Measurements from ENCODE around the gene CEBPA.

The CEBPA gene

GRCh38 chr19:33299051-33299688 is 3.2 kb downstream of the CEBPA start:
- Histone ChIP-seq H3K27ac (ENCODE audit: low read length) (no peak overlapping the region), H3K79me2 (ENCODE audit: insufficient read depth, low read length) (no peaks in the 10 kb centered on the region), H3K4me2 (ENCODE audit: insufficient read depth, low read length) (no peak overlapping the region), H3K36me3 (ENCODE audit: insufficient read depth, low read length) (no peaks in the 10 kb centered on the region), H3K4me3 (ENCODE audit: low read depth in 1 of 2, low read length in 2 of 2) (no peak overlapping the region), H3K4me1 (ENCODE audit: insufficient read depth, low read length) (no peaks in the 10 kb centered on the region), H4K20me1 (ENCODE audit: insufficient read depth, low read length) (no peaks in the 10 kb centered on the region), H3K9me3 (ENCODE audit: insufficient read depth, low read length, severe bottlenecking) (no peaks in the 10 kb centered on the region), H3K9ac (ENCODE audit: low read depth, low read length) (no peak overlapping the region), H3K27me3 (ENCODE audit: insufficient read depth, low read length, poor library complexity) (no peaks in the 10 kb centered on the region), H2AFZ (ENCODE audit: low read depth, low read length) (no peak overlapping the region)
- DNase-seq (no peak), ATAC-seq (ENCODE audit: insufficient read depth, low read depth) (no peak)
- no peak for TF ChIP-seq CTCF (IDR thresholded peaks at IDR 0.05; ENCODE audit: borderline replicate concordance, extremely low read depth, low read length, poor library complexity, severe bottlenecking)
- TF ChIP-seq EZH2 (IDR thresholded peaks at IDR 0.05; ENCODE audit: borderline replicate concordance, low read depth, low read length, severe bottlenecking), result no peak

- Histone ChIP-seq H3K27ac (ENCODE audit: low read length) (no peak overlapping the region), H3K4me2 (ENCODE audit: insufficient read depth, low read length) (no peak overlapping the region), H2AFZ (ENCODE audit: low read depth, low read length) (no peak overlapping the region), H3K4me1 (ENCODE audit: insufficient read depth, low read length) (no peaks in the 10 kb centered on the region), H3K79me2 (ENCODE audit: insufficient read depth, low read length) (no peaks in the 10 kb centered on the region), H4K20me1 (ENCODE audit: insufficient read depth, low read length) (no peaks in the 10 kb centered on the region), H3K9me3 (ENCODE audit: insufficient read depth, low read length, severe bottlenecking) (no peaks in the 10 kb centered on the region), H3K4me3 (ENCODE audit: low read depth in 1 of 2, low read length in 2 of 2) (no peak overlapping the region), H3K27me3 (ENCODE audit: insufficient read depth, low read length, poor library complexity) (peaks cover 3% of the 10 kb centered on the region), H3K9ac (ENCODE audit: low read depth, low read length) (no peak overlapping the region), H3K36me3 (ENCODE audit: insufficient read depth, low read length) (no peaks in the 10 kb centered on the region)
- ATAC-seq (ENCODE audit: insufficient read depth, low read depth), result no peak
- TF ChIP-seq CTCF (IDR thresholded peaks at IDR 0.05; ENCODE audit: borderline replicate concordance, extremely low read depth, low read length, poor library complexity, severe bottlenecking), result no peak
- no peak for TF ChIP-seq EZH2 (IDR thresholded peaks at IDR 0.05; ENCODE audit: borderline replicate concordance, low read depth, low read length, severe bottlenecking)
- DNase-seq, result no peak
Observed at GRCh38 chr19:33298146-33298911, 4.0 kb downstream of the CEBPA start.

- H3K4me1 ChIP-seq (ENCODE audit: insufficient read depth, low read length), result no peaks in the 10 kb centered on the region
Observed at GRCh38 chr19:33297401-33298145, 4.8 kb downstream of the CEBPA start.

More at GRCh38 chr19:33297401-33298145, 4.8 kb downstream of the CEBPA start:
- H3K36me3 ChIP-seq (ENCODE audit: insufficient read depth, low read length), result no peaks in the 10 kb centered on the region
- H3K27ac ChIP-seq (ENCODE audit: low read length), result no peak overlapping the region
- H3K79me2 ChIP-seq (ENCODE audit: insufficient read depth, low read length), result no peaks in the 10 kb centered on the region
- TF ChIP-seq CTCF (IDR thresholded peaks at IDR 0.05; ENCODE audit: borderline replicate concordance, extremely low read depth, low read length, poor library complexity, severe bottlenecking) (no peak), EZH2 (IDR thresholded peaks at IDR 0.05; ENCODE audit: borderline replicate concordance, low read depth, low read length, severe bottlenecking) (no peak)
- no peaks in the 10 kb centered on the region for H4K20me1 ChIP-seq (ENCODE audit: insufficient read depth, low read length)
- H3K4me3 ChIP-seq (ENCODE audit: low read depth in 1 of 2, low read length in 2 of 2), result no peak overlapping the region
- H3K9ac ChIP-seq (ENCODE audit: low read depth, low read length), result no peak overlapping the region
- no peaks in the 10 kb centered on the region for H3K9me3 ChIP-seq (ENCODE audit: insufficient read depth, low read length, severe bottlenecking)
- H3K4me2 ChIP-seq (ENCODE audit: insufficient read depth, low read length), result no peak overlapping the region
- no peak overlapping the region for H2AFZ ChIP-seq (ENCODE audit: low read depth, low read length)
- ATAC-seq (ENCODE audit: insufficient read depth, low read depth) (no peak), DNase-seq (no peak)
- H3K27me3 ChIP-seq (ENCODE audit: insufficient read depth, low read length, poor library complexity), result peaks cover 3% of the 10 kb centered on the region
